Ecto neural progenitor cell (in vitro differentiated cells): ENCODE data around the gene ABI3.
"Not testable (repeated sequence)": the region's sequence is repeated elsewhere in the genome, so short reads cannot be mapped to it uniquely, and the experiment has no call there.

Source experiments
- DNase-seq: peaks from one replicate; pipeline ENCODE4 v3.0.0-alpha.2; 2018; ENCODE audit warnings: low spot score

Gene ABI3

DNA sequence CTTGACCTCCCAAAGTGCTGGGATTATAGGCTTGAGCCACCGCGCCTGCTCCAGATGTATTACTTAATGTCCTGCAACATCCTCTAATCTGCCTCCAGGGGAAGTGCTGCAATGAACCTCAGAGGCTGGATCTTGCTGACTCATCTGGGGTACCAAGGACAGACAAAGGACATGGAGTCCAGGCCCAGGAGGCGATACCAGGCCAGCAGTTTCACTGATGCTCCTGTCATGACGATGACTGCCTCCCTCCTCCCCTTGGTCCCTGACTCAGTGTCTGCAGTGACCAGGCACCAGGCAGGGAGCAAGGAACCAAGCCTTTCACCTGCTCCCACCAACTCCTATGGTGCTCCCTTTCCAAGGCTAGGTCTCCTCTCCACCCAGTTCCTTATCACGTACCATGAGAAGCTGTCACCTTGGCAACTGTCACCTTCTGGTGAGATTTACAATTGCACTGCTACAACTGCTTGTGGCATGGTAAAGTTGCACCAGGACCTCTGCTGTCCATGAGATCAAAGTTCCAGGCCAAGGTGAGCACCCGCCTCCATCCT lies 41.7 kb downstream of the ABI3 start:
- no peak for DNase-seq

DNA sequence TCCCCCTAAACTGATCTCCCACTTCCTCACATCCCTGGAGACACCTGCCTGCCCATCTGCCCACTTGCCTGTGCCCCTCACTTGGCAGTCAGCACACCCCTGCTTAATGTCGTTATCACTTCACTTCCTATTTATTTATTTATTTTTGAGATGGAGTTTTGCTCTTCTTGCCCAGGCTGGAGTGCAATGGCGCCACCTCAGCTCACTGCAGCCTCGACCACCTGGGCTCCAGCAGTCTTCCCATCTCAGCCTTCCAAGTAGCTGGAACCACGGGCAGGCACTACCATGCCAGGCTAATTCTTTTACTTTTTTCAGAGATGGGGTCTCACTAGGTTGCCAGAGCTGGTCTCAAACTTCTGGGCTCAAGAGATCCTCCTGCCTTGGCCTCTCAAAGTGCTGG lies 43.6 kb downstream of the ABI3 start:
- DNase-seq, result no peak

DNA sequence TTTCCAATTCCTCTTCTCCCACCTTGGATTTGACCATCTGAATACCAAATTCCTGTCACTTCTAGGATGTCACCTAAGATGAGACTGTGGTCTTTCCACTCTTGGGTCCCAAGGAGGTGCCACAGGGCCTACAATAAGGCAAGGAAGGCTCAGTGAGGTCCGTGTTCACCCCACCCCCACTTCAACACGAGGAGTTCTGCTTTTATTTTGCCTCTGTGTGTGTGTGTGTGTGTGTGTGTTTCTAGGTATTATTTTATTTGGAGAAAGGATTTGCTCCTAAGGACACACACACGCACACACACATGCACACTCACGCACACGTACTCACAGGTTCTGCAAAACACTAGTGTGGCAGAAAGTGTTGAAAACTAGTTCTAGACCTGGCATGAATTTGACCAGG lies 44.6 kb downstream of the ABI3 start:
- DNase-seq, result no peak

DNA sequence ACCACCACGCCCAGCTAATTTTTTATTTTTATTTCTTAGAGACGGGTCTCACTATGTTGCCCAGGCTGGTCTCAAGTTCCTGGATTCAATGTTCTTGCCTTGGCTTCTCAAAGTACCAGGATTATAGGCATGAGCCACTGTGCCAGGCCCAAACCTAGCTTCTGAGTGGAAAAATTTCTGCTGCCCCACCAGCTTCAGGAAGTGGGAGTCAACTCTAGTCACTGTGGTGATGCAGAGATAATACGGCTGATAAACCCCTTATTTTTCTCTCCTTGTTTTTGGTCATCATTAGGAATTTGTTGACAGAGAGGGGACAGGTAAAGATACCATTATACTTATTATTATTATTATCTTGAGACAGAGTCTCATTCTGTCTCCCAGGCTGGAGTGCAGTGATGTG lies 47.9 kb downstream of the ABI3 start:
- no peak for DNase-seq

DNA sequence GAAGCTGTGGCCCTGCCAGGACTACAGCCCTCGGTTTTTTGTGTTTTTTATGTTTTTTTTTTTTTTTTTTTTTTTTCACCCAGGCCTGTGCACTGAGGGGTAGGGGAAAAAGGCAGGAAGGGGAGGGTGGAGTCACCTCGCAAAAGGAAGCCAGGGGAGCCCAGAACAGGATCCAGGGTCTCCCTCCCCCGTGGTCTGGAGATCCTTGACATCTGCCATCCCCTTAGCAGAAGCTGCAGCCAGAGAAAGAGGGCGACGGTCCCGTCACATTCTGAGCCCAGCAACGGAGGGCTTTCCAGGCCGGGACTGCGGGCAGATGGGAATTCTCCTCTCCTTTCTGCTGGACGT lies 49.1 kb downstream of the ABI3 start:
- DNase-seq, result no peak

DNA sequence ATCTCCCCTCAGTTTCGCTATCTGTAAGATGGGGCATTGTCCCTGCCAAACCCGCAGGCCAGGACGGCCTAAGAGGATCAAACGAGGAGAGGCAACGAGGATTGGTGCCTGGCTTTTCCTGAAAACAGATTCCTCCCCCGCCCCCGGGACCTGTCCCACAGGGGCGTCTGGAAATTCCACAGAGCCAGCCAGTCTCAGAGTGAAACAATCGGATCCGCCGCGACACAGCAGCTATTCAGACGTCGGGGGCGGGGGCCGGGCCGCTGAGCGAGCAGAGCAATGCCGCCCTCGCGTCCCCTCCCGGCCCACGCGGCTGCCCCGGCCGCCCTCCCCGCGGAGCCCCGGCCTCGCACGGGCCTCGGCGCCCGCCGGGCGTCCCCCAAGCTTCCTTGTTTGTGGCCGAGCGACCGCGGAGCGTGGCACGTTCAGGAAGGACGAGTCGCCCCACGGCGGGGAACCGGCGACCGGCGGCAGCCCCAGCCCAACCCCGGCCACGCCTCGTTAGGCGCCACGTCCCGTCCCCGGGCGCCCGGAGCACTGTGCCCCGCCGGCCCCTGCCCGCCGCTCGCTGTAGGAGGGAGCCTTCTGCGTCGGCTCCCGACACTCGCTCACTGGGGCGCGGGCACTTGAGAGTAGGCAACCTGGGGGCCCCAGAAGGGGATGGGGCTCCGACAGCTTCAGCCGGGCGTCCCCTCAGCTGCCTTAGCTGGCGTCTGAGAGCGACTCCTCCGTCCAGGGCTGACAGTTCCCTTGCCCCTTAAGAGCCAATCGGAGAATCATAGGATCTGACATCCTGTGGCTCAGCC lies 49.7 kb downstream of the ABI3 start:
- peak; percentile 84 for DNase-seq

DNA sequence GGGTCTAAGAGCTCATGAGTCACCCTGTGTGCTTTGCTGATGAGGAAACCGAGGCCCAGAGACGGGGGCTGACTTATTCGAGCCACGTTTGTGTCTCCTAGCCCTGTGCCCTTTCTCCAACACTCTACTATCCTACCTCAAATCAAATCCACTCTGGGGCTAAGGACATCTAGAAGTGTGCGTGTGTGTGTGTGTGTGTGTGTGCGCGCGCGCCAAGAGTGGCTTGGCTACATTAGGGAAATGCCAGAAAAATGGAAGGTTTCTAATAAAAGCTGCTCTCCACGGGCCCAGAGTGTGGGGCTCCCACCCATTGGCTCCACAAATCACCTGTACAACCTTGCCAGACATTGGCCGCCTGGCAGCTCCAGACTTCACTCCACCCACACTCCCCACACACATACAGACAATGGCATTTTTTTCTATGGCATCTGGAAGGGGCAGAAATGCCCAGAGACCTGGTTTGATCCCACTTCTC lies 50.3 kb downstream of the ABI3 start:
- DNase-seq, result no peak

DNA sequence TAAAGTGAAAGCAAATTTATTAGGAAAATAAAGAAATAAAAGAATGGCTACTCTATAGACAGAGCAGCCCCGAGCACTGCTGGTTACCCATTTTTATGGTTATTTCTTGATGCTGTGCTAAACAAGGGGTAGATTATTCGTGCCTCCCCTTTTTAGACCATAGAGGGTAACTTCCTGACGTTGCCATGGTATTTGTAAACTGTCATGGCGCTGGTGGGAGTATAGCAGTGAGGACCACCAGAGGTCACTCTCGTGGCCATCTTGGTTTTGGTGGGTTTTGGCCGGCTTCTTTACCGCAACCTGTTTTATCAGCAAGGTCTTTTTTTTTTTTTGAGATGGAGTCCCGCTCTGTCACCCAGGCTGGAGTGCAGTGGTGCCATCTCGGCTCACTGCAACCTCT lies 51.0 kb downstream of the ABI3 start:
- DNase-seq, result not testable (repeated sequence)

DNA sequence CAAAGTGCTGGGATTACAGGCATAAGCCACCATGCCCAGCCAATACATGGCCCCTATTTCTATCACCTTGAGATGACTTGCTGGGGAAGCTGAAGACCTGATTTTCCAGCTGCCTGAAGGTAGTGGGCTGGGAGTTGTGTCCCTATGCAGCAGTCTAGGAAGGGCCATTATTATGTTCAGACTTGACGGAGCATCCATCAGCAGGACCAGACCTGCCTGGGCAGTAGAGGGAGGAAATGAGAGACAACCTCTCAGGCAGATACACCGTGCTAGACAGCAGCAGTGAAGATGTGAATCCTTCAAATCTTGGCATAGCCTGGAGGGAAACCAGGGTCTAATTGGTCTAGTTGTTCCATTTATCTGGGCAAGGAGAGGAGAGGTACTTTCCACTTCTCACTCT lies 55.7 kb downstream of the ABI3 start:
- no peak for DNase-seq

DNA sequence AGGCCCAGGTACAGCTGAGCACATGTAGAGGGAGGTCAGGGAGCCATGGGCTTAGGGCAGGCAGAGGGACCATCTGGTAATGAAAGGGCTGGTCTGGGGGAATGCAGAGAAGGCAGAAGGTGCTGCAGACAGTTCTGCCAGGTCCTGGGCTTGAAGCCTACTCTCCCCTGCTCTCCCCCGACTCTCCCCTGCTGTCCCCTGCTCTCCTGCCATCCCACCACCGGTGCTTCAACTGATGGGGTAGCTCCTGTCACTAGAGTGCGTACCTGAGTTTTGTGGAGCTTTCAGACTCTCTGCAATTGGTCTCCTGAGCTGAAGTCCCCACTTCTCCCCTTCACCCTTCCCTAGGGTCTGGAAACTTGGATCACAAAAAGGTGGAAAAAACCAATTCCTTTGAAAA lies 57.4 kb downstream of the ABI3 start:
- DNase-seq, result no peak

DNA sequence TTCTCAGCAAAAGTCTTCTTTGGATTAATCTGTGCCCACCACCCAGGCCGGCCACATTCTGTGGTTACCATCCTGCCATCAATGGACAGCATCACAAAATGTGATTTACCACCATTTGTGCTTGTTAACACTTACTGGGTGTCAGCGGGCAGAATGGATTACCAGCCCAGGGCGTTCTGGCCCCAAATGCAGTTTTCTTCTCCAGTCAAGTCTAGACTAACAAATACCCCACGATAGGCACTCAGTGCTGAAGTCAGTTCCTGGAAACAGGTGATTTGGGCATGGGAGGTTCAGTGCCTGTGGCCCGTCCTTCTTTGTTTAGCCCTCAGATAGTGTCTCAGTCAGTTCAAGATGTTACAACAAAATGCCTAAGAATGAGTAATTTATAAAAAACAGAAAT lies 58.8 kb downstream of the ABI3 start:
- DNase-seq, result no peak
